Neuronal stem cell (in vitro differentiated cells): ENCODE data around the gene MTREX.
"Not testable (repeated sequence)": the region's sequence is repeated elsewhere in the genome, so short reads cannot be mapped to it uniquely, and the experiment has no call there.

ENCODE experiments used
- DNase-seq: peaks from one replicate; pipeline ENCODE4 v3.0.0-alpha.2; 2013; ENCODE audit warnings: low spot score
- H2AFZ ChIP-seq: one replicate; pipeline ENCODE4 v1.6.1; 2013; ENCODE audit warnings: mild to moderate bottlenecking, low read length, inconsistent platforms
- H2AK5ac ChIP-seq: 2 replicates; pipeline ENCODE4 v1.6.1; 2013; ENCODE audit warnings: low read depth, mild to moderate bottlenecking, inconsistent platforms, low read length, moderate library complexity, mixed read lengths
- H2BK120ac ChIP-seq: 2 replicates; pipeline ENCODE4 v1.6.1; 2013; ENCODE audit warnings: low read depth, mild to moderate bottlenecking, inconsistent platforms, low read length, moderate library complexity, mixed read lengths
- H2BK12ac ChIP-seq: one replicate; pipeline ENCODE4 v1.6.1; 2013; ENCODE audit warnings: low read length, inconsistent platforms
- H2BK15ac ChIP-seq: 2 replicates; pipeline ENCODE4 v1.6.1; 2013; ENCODE audit warnings: mild to moderate bottlenecking, low read length, inconsistent platforms, mixed read lengths
- H2BK5ac ChIP-seq: one replicate; pipeline ENCODE4 v1.6.1; 2013; ENCODE audit warnings: inconsistent platforms, mild to moderate bottlenecking, low read length, moderate library complexity
- H3K14ac ChIP-seq: one replicate; pipeline ENCODE4 v1.6.1; 2013; ENCODE audit warnings: low read length, inconsistent platforms
- H3K18ac ChIP-seq: 2 replicates; pipeline ENCODE4 v1.6.1; 2013; ENCODE audit warnings: low read length, inconsistent platforms
- H3K23ac ChIP-seq: 2 replicates; pipeline ENCODE4 v1.6.1; 2013; ENCODE audit warnings: low read depth, mild to moderate bottlenecking, mixed read lengths, low read length, inconsistent platforms; ENCODE audit not compliant: poor library complexity
- H3K27ac ChIP-seq: replicated peaks from 3 replicates; pipeline ENCODE4 v1.5.1; 2013; ENCODE audit warnings: low read length, inconsistent platforms
- H3K27me3 ChIP-seq, 3 experiments: 2 replicates each; pipeline ENCODE4 v1.6.1; 2013; ENCODE audit warnings: low read length in 3 of 3, mild to moderate bottlenecking in 2 of 3, inconsistent platforms in 1 of 3, low read depth in 1 of 3, mixed read lengths in 1 of 3, moderate library complexity in 1 of 3; ENCODE audit not compliant: control insufficient read depth in 3 of 3, insufficient read depth in 3 of 3
- H3K36me3 ChIP-seq, 2 donors: replicated peaks in 1 of 2; 2 replicates each; pipeline ENCODE4 v1.6.1; 2013; ENCODE audit warnings: low read length in 2 of 2; ENCODE audit not compliant: control insufficient read depth in 2 of 2, insufficient read depth in 2 of 2
- H3K4ac ChIP-seq: 2 replicates; pipeline ENCODE4 v1.6.1; 2013; ENCODE audit warnings: inconsistent platforms, mild to moderate bottlenecking, low read length, moderate library complexity
- H3K4me1 ChIP-seq, 2 donors: 1 replicate in 1 of 2; 2 replicates in 1 of 2; pipeline ENCODE4 v1.6.1; 2013; ENCODE audit warnings: low read length in 2 of 2, low read depth in 1 of 2; ENCODE audit not compliant: control insufficient read depth in 2 of 2, insufficient read depth in 1 of 2
- H3K4me2 ChIP-seq: one replicate; pipeline ENCODE4 v1.6.1; 2013; ENCODE audit warnings: mild to moderate bottlenecking, low read length, inconsistent platforms; ENCODE audit not compliant: insufficient read depth, poor library complexity, severe bottlenecking
- H3K4me3 ChIP-seq, 2 donors: 2 replicates each; pipeline ENCODE4 v1.5.1; 2013; ENCODE audit warnings: low read length in 2 of 2, mild to moderate bottlenecking in 2 of 2, inconsistent platforms in 1 of 2, moderate library complexity in 1 of 2
- H3K79me1 ChIP-seq: one replicate; pipeline ENCODE4 v1.6.1; 2013; ENCODE audit warnings: low read depth, mild to moderate bottlenecking, inconsistent platforms, low read length, moderate library complexity
- H3K9ac ChIP-seq: one replicate; pipeline ENCODE4 v1.6.1; 2013; ENCODE audit warnings: mild to moderate bottlenecking, low read depth, low read length, inconsistent platforms; ENCODE audit not compliant: poor library complexity
- H3K9me3 ChIP-seq, 2 donors: replicated peaks in 1 of 2; 2 replicates each; pipeline versions ENCODE3 to v1.6.1; 2013; ENCODE audit warnings: low read length in 2 of 2, mild to moderate bottlenecking in 2 of 2, inconsistent platforms in 1 of 2, low read depth in 1 of 2, mixed read lengths in 1 of 2, moderate library complexity in 1 of 2; ENCODE audit not compliant: control insufficient read depth in 2 of 2, insufficient read depth in 1 of 2
- H4K8ac ChIP-seq: one replicate; pipeline ENCODE4 v1.6.1; 2013; ENCODE audit warnings: low read depth, mild to moderate bottlenecking, inconsistent platforms, low read length, moderate library complexity
- H4K91ac ChIP-seq: one replicate; pipeline ENCODE4 v1.6.1; 2013; ENCODE audit warnings: low read length, low read depth, mild to moderate bottlenecking, inconsistent platforms; ENCODE audit not compliant: poor library complexity
- WGBS, 2 donors: extraction: QIAGEN DNeasy Blood & Tissue Kit; methylation state at CpG; one replicate each; pipeline ENCODE4 v1.1.7; 2013; ENCODE audit warnings: missing lambda C conversion rate in 2 of 2, mixed read lengths in 1 of 2; ENCODE audit not compliant: insufficient read length in 2 of 2, insufficient replicate concordance in 1 of 2; ENCODE audit errors: extremely low coverage in 2 of 2; 5-methylcytosine and 5-hydroxymethylcytosine counted together

MTREX gene

GRCh38 chr5:55316837-55317236 lies 9.0 kb downstream of the MTREX start:
- H2AFZ ChIP-seq: no peak overlapping the region
- no peak overlapping the region for H3K23ac ChIP-seq
- no peak overlapping the region for H4K91ac ChIP-seq
- H4K8ac ChIP-seq: no peak overlapping the region
- peaks cover 1 to 24% of the 10 kb centered on the region in 2 donors for H3K36me3 ChIP-seq
- H2AK5ac ChIP-seq: no peak overlapping the region
- no peak overlapping the region for H3K4me2 ChIP-seq
- peaks cover 0 to 20% of the 10 kb centered on the region in 2 donors for H3K9me3 ChIP-seq
- H3K9ac ChIP-seq: no peak overlapping the region
- H3K27ac ChIP-seq: no peak overlapping the region
- no peak overlapping the region for H3K14ac ChIP-seq
- H2BK5ac ChIP-seq: no peak overlapping the region
- H3K4me3 ChIP-seq: no peak overlapping the region
- H3K27me3 ChIP-seq: no peaks in the 10 kb centered on the region
- no peak overlapping the region for H2BK120ac ChIP-seq
- H3K79me1 ChIP-seq: peaks cover 1% of the 10 kb centered on the region
- H2BK12ac ChIP-seq: no peak overlapping the region
- H3K4ac ChIP-seq: no peak overlapping the region
- H3K18ac ChIP-seq: no peak overlapping the region
- DNase-seq: no peak
- H3K4me1 ChIP-seq: no peaks in the 10 kb centered on the region
- H2BK15ac ChIP-seq: no peak overlapping the region

- not testable (repeated sequence) for H3K27ac ChIP-seq, H3K9ac ChIP-seq, H2AK5ac ChIP-seq, H3K79me1 ChIP-seq, H3K18ac ChIP-seq, H4K91ac ChIP-seq, H2BK12ac ChIP-seq, H3K27me3 ChIP-seq, H2BK15ac ChIP-seq, H3K4ac ChIP-seq, H2BK120ac ChIP-seq, H3K4me3 ChIP-seq, H4K8ac ChIP-seq, H3K4me2 ChIP-seq, H3K14ac ChIP-seq, H3K23ac ChIP-seq, H2AFZ ChIP-seq, DNase-seq, H3K4me1 ChIP-seq, H2BK5ac ChIP-seq
- Histone ChIP-seq H3K36me3 (peaks cover 1 to 22% of the 10 kb centered on the region in 2 donors), H3K9me3 (peaks cover 0 to 13% of the 10 kb centered on the region in 2 donors)
- no CpG with 5 or more reads among the region's 4 CpGs for WGBS, 2 donors
Observed at GRCh38 chr5:55318237-55318636, 10.4 kb downstream of the MTREX start.

GRCh38 chr5:55319491-55319890 lies 11.7 kb downstream of the MTREX start:
- H3K36me3 ChIP-seq: peaks cover 3 to 31% of the 10 kb centered on the region in 2 donors

GRCh38 chr5:55320571-55320970 lies 12.8 kb downstream of the MTREX start:
- H3K9ac ChIP-seq: no peak overlapping the region
- H3K27me3 ChIP-seq: no peaks in the 10 kb centered on the region
- H2BK12ac ChIP-seq: no peak overlapping the region
- H2AFZ ChIP-seq: no peak overlapping the region
- H3K4me1 ChIP-seq: no peaks in the 10 kb centered on the region
- no peak overlapping the region for H3K4me2 ChIP-seq
- H3K36me3 ChIP-seq: peaks cover 3 to 34% of the 10 kb centered on the region in 2 donors
- H2BK15ac ChIP-seq: no peak overlapping the region
- H2BK5ac ChIP-seq: no peak overlapping the region
- H3K18ac ChIP-seq: no peak overlapping the region
- H3K9me3 ChIP-seq: peaks cover 0 to 13% of the 10 kb centered on the region in 2 donors
- WGBS, 2 donors: no CpG with 5 or more reads among the region's 4 CpGs
- no peak overlapping the region for H3K4me3 ChIP-seq
- H3K4ac ChIP-seq: no peak overlapping the region
- no peaks in the 10 kb centered on the region for H3K79me1 ChIP-seq
- DNase-seq: no peak
- no peak overlapping the region for H3K23ac ChIP-seq
- H4K91ac ChIP-seq: no peak overlapping the region
- H4K8ac ChIP-seq: no peak overlapping the region
- no peak overlapping the region for H2BK120ac ChIP-seq
- H2AK5ac ChIP-seq: no peak overlapping the region
- H3K27ac ChIP-seq: no peak overlapping the region
- no peak overlapping the region for H3K14ac ChIP-seq

More at GRCh38 chr5:55319491-55319890, 11.7 kb downstream of the MTREX start:
- H2BK5ac ChIP-seq: no peak overlapping the region
- no peak overlapping the region for H3K4ac ChIP-seq
- no peaks in the 10 kb centered on the region for H3K27me3 ChIP-seq
- no peak overlapping the region for H2BK120ac ChIP-seq
- no peaks in the 10 kb centered on the region for H3K79me1 ChIP-seq
- H4K8ac ChIP-seq: no peak overlapping the region
- H3K4me1 ChIP-seq: no peaks in the 10 kb centered on the region
- no peak overlapping the region for H2BK15ac ChIP-seq
- H2AK5ac ChIP-seq: no peak overlapping the region
- no peak overlapping the region for H2AFZ ChIP-seq
- no peak overlapping the region for H3K4me2 ChIP-seq
- peaks cover 0 to 13% of the 10 kb centered on the region in 2 donors for H3K9me3 ChIP-seq
- no peak for DNase-seq
- H3K18ac ChIP-seq: no peak overlapping the region
- WGBS, 2 donors: no CpG with 5 or more reads among the region's 1 CpG
- H2BK12ac ChIP-seq: no peak overlapping the region
- no peak overlapping the region for H3K14ac ChIP-seq
- no peak overlapping the region for H3K4me3 ChIP-seq
- H4K91ac ChIP-seq: no peak overlapping the region
- no peak overlapping the region for H3K9ac ChIP-seq
- H3K27ac ChIP-seq: no peak overlapping the region
- no peak overlapping the region for H3K23ac ChIP-seq
